ENCODE measurements around the gene GTPBP3. TPM values are rescaled to one million over a fixed set of nuclear protein-coding genes. Genes with fewer than 3 reads are reported as not detected.

The GTPBP3 gene
- total and polyA plus RNA-seq, 9 of the 15 experiments (the other 6 are each of a cell fraction or from before 2014, with no cell fraction given): 4.9 to 124 (median 22.6) TPM

DNA sequence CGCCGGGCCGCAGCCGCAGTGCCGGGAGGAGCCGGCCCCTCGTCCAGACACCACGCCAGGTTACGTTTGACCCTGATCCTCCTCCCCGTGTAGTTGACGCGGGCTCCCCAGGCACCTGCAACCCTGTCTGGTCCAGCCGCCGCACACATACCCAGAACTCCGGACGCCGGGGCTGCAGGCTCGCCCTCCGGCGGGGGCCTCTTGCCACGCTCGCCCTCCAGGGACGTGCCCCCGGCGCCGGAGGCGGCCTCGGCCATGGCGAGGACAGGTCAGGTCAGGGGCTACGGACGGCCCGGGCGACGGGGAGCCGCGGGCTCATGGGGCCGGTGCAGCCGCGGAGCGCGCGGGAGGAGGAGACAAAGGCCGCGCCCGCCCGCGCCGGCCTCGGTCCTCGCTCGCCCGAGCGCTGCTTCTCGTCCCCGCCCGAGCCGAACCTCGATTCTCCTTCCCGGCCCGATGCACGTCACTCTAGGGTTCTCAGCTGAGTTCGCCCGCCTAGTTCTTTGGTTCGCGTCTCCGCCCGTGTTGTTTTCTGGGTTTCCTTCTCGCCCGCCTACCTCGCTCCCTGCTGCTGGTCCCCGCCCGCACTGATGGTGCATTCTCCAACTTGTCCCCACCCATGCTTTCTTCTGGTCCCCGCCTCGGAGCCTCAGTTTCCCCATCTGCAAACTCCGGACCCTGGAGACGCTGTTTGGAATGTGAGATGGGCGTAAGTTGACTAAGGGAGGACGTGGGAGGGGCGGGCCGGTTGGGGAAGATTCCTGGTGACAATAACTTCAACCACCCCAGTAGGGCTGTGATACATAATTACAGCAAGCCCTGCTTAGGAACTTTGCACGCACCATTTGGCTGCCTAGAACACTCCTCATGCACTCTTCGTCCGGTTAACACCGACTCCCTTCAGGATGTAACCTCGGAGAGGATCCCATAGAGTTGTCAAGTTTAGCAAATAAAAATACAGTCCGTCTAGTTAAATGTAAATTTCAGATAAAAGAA lies 2.6 kb upstream of the GTPBP3 start, which contains the start of gene ANO8 (continued):
- TF ChIP-seq, protein P1, sequence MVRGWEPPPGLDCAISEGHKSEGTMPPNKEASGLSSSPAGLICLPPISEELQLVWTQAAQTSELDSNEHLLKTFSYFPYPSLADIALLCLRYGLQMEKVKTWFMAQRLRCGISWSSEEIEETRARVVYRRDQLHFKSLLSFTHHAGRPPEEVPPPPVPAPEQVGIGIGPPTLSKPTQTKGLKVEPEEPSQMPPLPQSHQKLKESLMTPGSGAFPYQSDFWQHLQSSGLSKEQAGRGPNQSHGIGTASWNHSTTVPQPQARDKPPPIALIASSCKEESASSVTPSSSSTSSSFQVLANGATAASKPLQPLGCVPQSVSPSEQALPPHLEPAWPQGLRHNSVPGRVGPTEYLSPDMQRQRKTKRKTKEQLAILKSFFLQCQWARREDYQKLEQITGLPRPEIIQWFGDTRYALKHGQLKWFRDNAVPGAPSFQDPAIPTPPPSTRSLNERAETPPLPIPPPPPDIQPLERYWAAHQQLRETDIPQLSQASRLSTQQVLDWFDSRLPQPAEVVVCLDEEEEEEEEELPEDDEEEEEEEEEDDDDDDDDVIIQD (CRISPR knock-in tag; IDR thresholded peaks at IDR 0.05): no peak
- TF ChIP-seq TFAM (CRISPR knock-in tag; conservative IDR thresholded peaks at IDR 0.05) (no peak), ZEB2 (IDR thresholded peaks at IDR 0.05) (0 out of 2 replicates have a peak, but pooled peaks have one; percentile 32), NCOR1 (IDR thresholded peaks at IDR 0.05) (no peak), SAP30 (IDR thresholded peaks at IDR 0.05; ENCODE audit: borderline replicate concordance, insufficient read depth, low read depth, low read length, poor library complexity, severe bottlenecking) (peak; percentile 71), MIER1 (IDR thresholded peaks at IDR 0.05; ENCODE audit: low read depth) (peak; percentile 52; the same call in 1 of the 2 replicates), SMAD2 (IDR thresholded peaks at IDR 0.05; ENCODE audit: low read depth, low read length) (no peak), ZC3H4 (CRISPR knock-in tag; IDR thresholded peaks at IDR 0.05; ENCODE audit: borderline replicate concordance) (no peak; the same call in none of the 2 replicates), BHLHE40 (IDR thresholded peaks at IDR 0.05; ENCODE audit: low read length) (peak; percentile 69), ARID2 (IDR thresholded peaks at IDR 0.05) (no peak)
- TF ChIP-seq, protein P2, sequence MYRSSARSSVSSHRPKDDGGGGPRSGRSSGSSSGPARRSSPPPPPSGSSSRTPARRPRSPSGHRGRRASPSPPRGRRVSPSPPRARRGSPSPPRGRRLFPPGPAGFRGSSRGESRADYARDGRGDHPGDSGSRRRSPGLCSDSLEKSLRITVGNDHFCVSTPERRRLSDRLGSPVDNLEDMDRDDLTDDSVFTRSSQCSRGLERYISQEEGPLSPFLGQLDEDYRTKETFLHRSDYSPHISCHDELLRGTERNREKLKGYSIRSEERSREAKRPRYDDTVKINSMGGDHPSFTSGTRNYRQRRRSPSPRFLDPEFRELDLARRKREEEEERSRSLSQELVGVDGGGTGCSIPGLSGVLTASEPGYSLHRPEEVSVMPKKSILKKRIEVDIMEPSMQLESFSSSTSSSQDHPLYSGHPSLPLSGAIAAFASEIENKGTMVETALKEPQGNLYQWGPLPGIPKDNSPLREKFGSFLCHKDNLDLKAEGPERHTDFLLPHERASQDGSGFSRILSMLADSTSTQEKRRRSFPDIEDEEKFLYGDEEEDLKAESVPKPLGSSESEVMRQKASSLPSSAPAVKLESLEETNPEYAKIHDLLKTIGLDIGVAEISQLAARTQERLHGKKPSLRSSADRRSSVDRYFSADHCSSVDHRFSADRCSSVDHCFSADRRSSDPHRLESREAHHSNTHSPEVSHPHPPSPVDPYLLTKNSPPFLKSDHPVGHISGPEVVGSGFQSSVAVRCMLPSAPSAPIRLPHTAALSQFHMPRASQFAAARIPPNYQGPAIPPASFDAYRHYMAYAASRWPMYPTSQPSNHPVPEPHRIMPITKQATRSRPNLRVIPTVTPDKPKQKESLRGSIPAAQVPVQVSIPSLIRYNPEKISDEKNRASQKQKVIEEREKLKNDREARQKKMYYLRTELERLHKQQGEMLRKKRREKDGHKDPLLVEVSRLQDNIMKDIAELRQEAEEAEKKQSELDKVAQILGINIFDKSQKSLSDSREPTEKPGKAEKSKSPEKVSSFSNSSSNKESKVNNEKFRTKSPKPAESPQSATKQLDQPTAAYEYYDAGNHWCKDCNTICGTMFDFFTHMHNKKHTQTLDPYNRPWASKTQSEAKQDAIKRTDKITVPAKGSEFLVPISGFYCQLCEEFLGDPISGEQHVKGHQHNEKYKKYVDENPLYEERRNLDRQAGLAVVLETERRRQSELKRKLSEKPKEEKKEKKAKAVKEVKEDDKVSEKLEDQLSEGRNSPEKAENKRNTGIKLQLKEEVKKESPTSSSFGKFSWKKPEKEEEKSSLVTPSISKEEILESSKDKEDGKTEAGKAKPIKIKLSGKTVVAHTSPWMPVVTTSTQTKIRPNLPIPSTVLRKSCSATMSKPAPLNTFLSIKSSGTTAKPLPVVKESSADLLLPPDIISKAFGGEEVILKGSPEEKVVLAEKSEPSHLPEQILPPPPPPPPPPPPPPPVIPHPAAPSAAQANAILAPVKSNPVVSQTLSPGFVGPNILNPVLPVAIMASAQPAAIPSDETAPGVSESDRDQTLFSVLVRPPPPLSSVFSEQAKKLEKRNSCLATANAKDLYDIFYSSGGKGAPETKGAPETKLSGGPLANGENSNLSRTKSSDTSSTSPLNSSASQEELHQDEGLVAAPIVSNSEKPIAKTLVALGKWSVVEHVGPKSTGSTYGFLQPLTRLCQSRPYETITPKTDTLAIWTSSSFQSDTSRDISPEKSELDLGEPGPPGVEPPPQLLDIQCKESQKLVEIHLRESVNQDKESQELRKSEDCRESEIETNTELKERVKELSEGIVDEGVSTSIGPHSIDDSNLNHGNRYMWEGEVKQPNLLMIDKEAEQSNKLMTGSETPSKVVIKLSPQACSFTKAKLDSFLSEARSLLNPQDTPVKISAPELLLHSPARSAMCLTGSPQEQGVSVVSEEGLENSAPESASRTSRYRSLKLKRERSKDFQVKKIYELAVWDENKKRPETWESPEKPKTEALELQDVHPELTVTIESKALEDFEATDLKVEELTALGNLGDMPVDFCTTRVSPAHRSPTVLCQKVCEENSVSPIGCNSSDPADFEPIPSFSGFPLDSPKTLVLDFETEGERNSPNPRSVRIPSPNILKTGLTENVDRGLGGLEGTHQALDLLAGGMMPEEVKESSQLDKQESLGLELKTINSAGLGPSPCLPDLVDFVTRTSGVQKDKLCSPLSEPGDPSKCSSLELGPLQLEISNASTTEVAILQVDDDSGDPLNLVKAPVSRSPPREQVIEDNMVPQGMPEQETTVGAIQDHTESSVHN (IDR thresholded peaks at IDR 0.05; ENCODE audit: borderline replicate concordance in 1 of 2, low read depth in 1 of 2): peak in 1 of 2 experiments; percentile 47; a peak in 1 of 4 replicates
- TF ChIP-seq, protein P3, sequence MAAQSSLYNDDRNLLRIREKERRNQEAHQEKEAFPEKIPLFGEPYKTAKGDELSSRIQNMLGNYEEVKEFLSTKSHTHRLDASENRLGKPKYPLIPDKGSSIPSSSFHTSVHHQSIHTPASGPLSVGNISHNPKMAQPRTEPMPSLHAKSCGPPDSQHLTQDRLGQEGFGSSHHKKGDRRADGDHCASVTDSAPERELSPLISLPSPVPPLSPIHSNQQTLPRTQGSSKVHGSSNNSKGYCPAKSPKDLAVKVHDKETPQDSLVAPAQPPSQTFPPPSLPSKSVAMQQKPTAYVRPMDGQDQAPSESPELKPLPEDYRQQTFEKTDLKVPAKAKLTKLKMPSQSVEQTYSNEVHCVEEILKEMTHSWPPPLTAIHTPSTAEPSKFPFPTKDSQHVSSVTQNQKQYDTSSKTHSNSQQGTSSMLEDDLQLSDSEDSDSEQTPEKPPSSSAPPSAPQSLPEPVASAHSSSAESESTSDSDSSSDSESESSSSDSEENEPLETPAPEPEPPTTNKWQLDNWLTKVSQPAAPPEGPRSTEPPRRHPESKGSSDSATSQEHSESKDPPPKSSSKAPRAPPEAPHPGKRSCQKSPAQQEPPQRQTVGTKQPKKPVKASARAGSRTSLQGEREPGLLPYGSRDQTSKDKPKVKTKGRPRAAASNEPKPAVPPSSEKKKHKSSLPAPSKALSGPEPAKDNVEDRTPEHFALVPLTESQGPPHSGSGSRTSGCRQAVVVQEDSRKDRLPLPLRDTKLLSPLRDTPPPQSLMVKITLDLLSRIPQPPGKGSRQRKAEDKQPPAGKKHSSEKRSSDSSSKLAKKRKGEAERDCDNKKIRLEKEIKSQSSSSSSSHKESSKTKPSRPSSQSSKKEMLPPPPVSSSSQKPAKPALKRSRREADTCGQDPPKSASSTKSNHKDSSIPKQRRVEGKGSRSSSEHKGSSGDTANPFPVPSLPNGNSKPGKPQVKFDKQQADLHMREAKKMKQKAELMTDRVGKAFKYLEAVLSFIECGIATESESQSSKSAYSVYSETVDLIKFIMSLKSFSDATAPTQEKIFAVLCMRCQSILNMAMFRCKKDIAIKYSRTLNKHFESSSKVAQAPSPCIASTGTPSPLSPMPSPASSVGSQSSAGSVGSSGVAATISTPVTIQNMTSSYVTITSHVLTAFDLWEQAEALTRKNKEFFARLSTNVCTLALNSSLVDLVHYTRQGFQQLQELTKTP (IDR thresholded peaks at IDR 0.05; ENCODE audit: low read depth in 1 of 2, partially characterized antibody in 2 of 2): no peak
